IMR-90 (cell line): ENCODE measurements around the gene ARMC9. TPM values are rescaled to one million over a fixed set of nuclear protein-coding genes. Genes with fewer than 3 reads are reported as not detected.

ENCODE experiments used
- ATAC-seq: fragments of 200-7000 bp; cut with Tn5 transposase; 2 replicates; pipeline ENCODE4 v1.9.1; 2020; ENCODE audit warnings: low read depth, mild to moderate bottlenecking, moderate library complexity
- BruUV-seq: library from RNA; stranded (reverse); fragments of 400-500 nt; replicated peaks from 2 replicates; lab custom pipeline; 2021; lab: Mats Ljungman, UMichigan
- CTCF ChIA-PET: fragments of 300-600 bp; formaldehyde crosslinking; extraction: SDS; loops from one replicate; lab custom pipeline; 2021; ENCODE audit warnings: antibody characterized with exemption; lab: Yijun Ruan, JAX
- POLR2A ChIA-PET: fragments of 300-600 bp; sonication (Branson Sonifier 250); formaldehyde crosslinking; loops from one replicate; lab custom pipeline; 2022; ENCODE audit warnings: antibody characterized with exemption; ENCODE audit not compliant: unreplicated experiment; lab: Charles Lee
- DNase-seq: peaks from one replicate; pipeline ENCODE4 v3.0.0; 2013
- H2AFZ ChIP-seq: replicated peaks from 2 replicates; pipeline ENCODE3; 2013; ENCODE audit warnings: low read length, mild to moderate bottlenecking; ENCODE audit not compliant: poor library complexity
- H2AK5ac ChIP-seq: 2 replicates; pipeline ENCODE4 v1.6.1; 2013; ENCODE audit warnings: low read depth, low read length, inconsistent platforms
- H2AK9ac ChIP-seq: replicated peaks from 2 replicates; pipeline ENCODE3; 2013; ENCODE audit warnings: mild to moderate bottlenecking, low read depth, low read length, moderate library complexity; ENCODE audit not compliant: poor library complexity
- H2BK120ac ChIP-seq: 2 replicates; pipeline ENCODE4 v1.6.1; 2013; ENCODE audit warnings: low read depth, low read length, inconsistent platforms
- H2BK15ac ChIP-seq: 3 replicates; pipeline ENCODE4 v1.6.1; 2013; ENCODE audit warnings: low read depth, low read length, inconsistent platforms
- H2BK20ac ChIP-seq: 2 replicates; pipeline ENCODE4 v1.6.1; 2013; ENCODE audit warnings: low read depth, mild to moderate bottlenecking, inconsistent platforms, low read length, moderate library complexity
- H2BK5ac ChIP-seq: 2 replicates; pipeline ENCODE4 v1.6.1; 2013; ENCODE audit warnings: mild to moderate bottlenecking, low read depth, low read length, inconsistent platforms; ENCODE audit not compliant: poor library complexity, severe bottlenecking
- H3K14ac ChIP-seq: replicated peaks from 2 replicates; pipeline ENCODE4 v1.6.1; 2013; ENCODE audit warnings: low read depth, low read length, inconsistent platforms
- H3K18ac ChIP-seq: 2 replicates; pipeline ENCODE4 v1.6.1; 2013; ENCODE audit warnings: low read depth, low read length, control low read depth
- H3K23ac ChIP-seq: 2 replicates; pipeline ENCODE4 v1.6.1; 2013; ENCODE audit warnings: low read depth, low read length, inconsistent platforms
- H3K27ac ChIP-seq: 2 replicates; pipeline ENCODE4 v1.5.1; 2013; ENCODE audit warnings: mild to moderate bottlenecking, control low read depth, low read length; ENCODE audit not compliant: insufficient read depth
- H3K27me3 ChIP-seq: 2 replicates; pipeline ENCODE4 v1.6.1; 2013; ENCODE audit warnings: low read length; ENCODE audit not compliant: control insufficient read depth, insufficient read depth
- H3K36me3 ChIP-seq: 2 replicates; pipeline ENCODE4 v1.6.1; 2013; ENCODE audit warnings: low read length, mixed read lengths; ENCODE audit not compliant: control insufficient read depth, insufficient read depth
- H3K4ac ChIP-seq: 2 replicates; pipeline ENCODE4 v1.6.1; 2013; ENCODE audit warnings: low read depth, low read length, inconsistent platforms
- H3K4me1 ChIP-seq: 2 replicates; pipeline ENCODE4 v1.6.1; 2013; ENCODE audit warnings: low read length, mixed read lengths; ENCODE audit not compliant: control insufficient read depth, insufficient read depth
- H3K4me2 ChIP-seq: 2 replicates; pipeline ENCODE4 v1.6.1; 2013; ENCODE audit warnings: low read depth, mild to moderate bottlenecking, control low read depth, low read length, moderate library complexity
- H3K4me3 ChIP-seq: 2 replicates; pipeline ENCODE4 v1.5.1; 2013; ENCODE audit warnings: low read depth, mild to moderate bottlenecking, control low read depth, low read length, moderate library complexity; ENCODE audit not compliant: insufficient read depth
- H3K56ac ChIP-seq: 2 replicates; pipeline ENCODE4 v1.6.1; 2013; ENCODE audit warnings: low read length, inconsistent platforms; ENCODE audit not compliant: insufficient read depth; ENCODE audit errors: extremely low read depth
- H3K79me1 ChIP-seq, 2 experiments: 2 replicates each; pipeline ENCODE4 v1.6.1; 2013; ENCODE audit warnings: low read length in 2 of 2, inconsistent platforms in 1 of 2, low read depth in 1 of 2
- H3K9ac ChIP-seq: 2 replicates; pipeline ENCODE4 v1.6.1; 2013; ENCODE audit warnings: low read depth, low read length, control low read depth
- H3K9me1 ChIP-seq: 2 replicates; pipeline ENCODE4 v1.6.1; 2013; ENCODE audit warnings: low read length, inconsistent platforms; ENCODE audit not compliant: insufficient read depth
- H3K9me3 ChIP-seq: 2 replicates; pipeline ENCODE4 v1.6.1; 2013; ENCODE audit warnings: low read length; ENCODE audit not compliant: control insufficient read depth, insufficient read depth
- H4K20me1 ChIP-seq: 2 replicates; pipeline ENCODE4 v1.6.1; 2013; ENCODE audit warnings: low read length, inconsistent platforms; ENCODE audit not compliant: insufficient read depth
- H4K5ac ChIP-seq: 2 replicates; pipeline ENCODE4 v1.6.1; 2013; ENCODE audit warnings: mild to moderate bottlenecking, low read depth, low read length, control low read depth
- H4K8ac ChIP-seq, 2 experiments: 2 replicates each; pipeline ENCODE4 v1.6.1; 2013; ENCODE audit warnings: low read depth in 2 of 2, low read length in 2 of 2, control low read depth in 1 of 2, inconsistent platforms in 1 of 2
- H4K91ac ChIP-seq: 2 replicates; pipeline ENCODE4 v1.6.1; 2013; ENCODE audit warnings: low read depth, low read length, inconsistent platforms; ENCODE audit not compliant: insufficient read depth
- CHD1 ChIP-seq: IDR thresholded peaks from 2 replicates; pipeline ENCODE4 v1.6.1; 2012; ENCODE audit warnings: low read depth, low read length, improper control_type of control experiment
- CTCF ChIP-seq: conservative IDR thresholded peaks from 2 replicates; pipeline ENCODE4 v1.5.1; 2012; ENCODE audit warnings: mild to moderate bottlenecking, low read depth, low read length, improper control_type of control experiment
- ELK1 ChIP-seq: fragments of 150-350 bp; IDR thresholded peaks from 2 replicates; pipeline ENCODE4 v1.6.1; 2016; ENCODE audit warnings: low read depth, mild to moderate bottlenecking, low read length, moderate library complexity, borderline replicate concordance
- MXI1 ChIP-seq: IDR thresholded peaks from 2 replicates; pipeline ENCODE4 v1.6.1; 2012; ENCODE audit warnings: low read depth, mild to moderate bottlenecking, low read length, moderate library complexity, borderline replicate concordance
- NFE2L2 ChIP-seq: fragments of 150-350 bp; IDR thresholded peaks from 2 replicates; pipeline ENCODE4 v1.6.1; 2016; ENCODE audit warnings: low read depth, mild to moderate bottlenecking, low read length
- POLR2A ChIP-seq: IDR thresholded peaks from 2 replicates; pipeline ENCODE4 v1.6.1; 2012; ENCODE audit warnings: mild to moderate bottlenecking, low read depth, low read length
- SMC3 ChIP-seq: fragments of 150-350 bp; IDR thresholded peaks from 2 replicates; pipeline ENCODE4 v1.6.1; 2016; ENCODE audit warnings: low read depth, mild to moderate bottlenecking, antibody characterized with exemption, low read length, moderate library complexity
- WGBS, 2 experiments: methylation state at CpG; one replicate each; pipeline versions ENCODE4 v1.1.5 to v1.1.7; 2013; ENCODE audit warnings: missing lambda C conversion rate in 2 of 2; ENCODE audit not compliant: insufficient read length in 1 of 2; ENCODE audit errors: extremely low coverage in 2 of 2; 5-methylcytosine and 5-hydroxymethylcytosine counted together
- dilution Hi-C: fragments of 300-500 bp; cut with HindIII; formaldehyde crosslinking; loops from one replicate; pipeline ENCODE4 v1.14.3; 2018; ENCODE audit warnings: low sequenced_read_pairs; ENCODE audit not compliant: unreplicated experiment
- in situ Hi-C: fragments of 300-500 bp; cut with MboI; formaldehyde crosslinking; loops from 3 replicates; pipeline ENCODE4 v1.14.3; 2019; ENCODE audit warnings: low sequenced_read_pairs, inconsistent platforms, mixed read lengths
- intact Hi-C: fragments of 100-400 bp; cut with micrococcal nuclease; formaldehyde crosslinking; loops from 2 replicates; pipeline ENCODE4 v1.10.0; 2022
- polyA plus RNA-seq, 3 experiments: library from polyadenylated mRNA; depleted of rRNA; stranded (reverse); fragments of >200 nt; gene quantifications; 2 replicates each; pipeline ENCODE4 v1.2.3, GENCODE V29; 2012; ENCODE audit warnings: low replicate concordance in 1 of 3
- total RNA-seq: library from RNA; depleted of rRNA; stranded (reverse); fragments of >200 nt; gene quantifications from 2 replicates; pipeline ENCODE4 v1.2.3, GENCODE V29; 2012

ARMC9 gene
- total and polyA plus RNA-seq, 2 of the 4 experiments (the other 2 are of a cell fraction), result 36.0 to 46.6 TPM

GRCh38 chr2:231347638-231348037 lies 149.2 kb downstream of the ARMC9 start:
- Histone ChIP-seq H3K4me2 (no peak overlapping the region), H4K8ac (no peak overlapping the region), H3K9me3 (no peaks in the 10 kb centered on the region), H4K20me1 (no peaks in the 10 kb centered on the region), H3K79me1 (peaks cover 0 to 4% of the 10 kb centered on the region in 2 experiments; a peak in 1 of 4 replicates), H4K91ac (no peak overlapping the region), H2BK120ac (no peak overlapping the region), H3K4me1 (peaks cover 11% of the 10 kb centered on the region), H4K5ac (no peak overlapping the region), H3K14ac (0 out of 2 replicates have a peak overlapping the region, but pooled peaks have one; percentile 3), H3K27me3 (no peaks in the 10 kb centered on the region), H2BK5ac (peak overlapping the region; percentile 29), H2BK20ac (no peak overlapping the region), H2AFZ (no peak overlapping the region), H2BK15ac (no peak overlapping the region; the same call in 2 of the 3 replicates), H3K27ac (no peak overlapping the region), H3K56ac (no peak overlapping the region), H3K36me3 (peaks cover 8% of the 10 kb centered on the region), H3K18ac (no peak overlapping the region; the same call in 1 of the 2 replicates), H3K4me3 (no peak overlapping the region), H3K23ac (no peak overlapping the region), H2AK9ac (no peak overlapping the region), H3K9me1 (peaks cover 16% of the 10 kb centered on the region), H3K9ac (no peak overlapping the region), H3K4ac (no peak overlapping the region), H2AK5ac (no peak overlapping the region)
- DNase-seq (no peak), ATAC-seq (no peak)
- in situ Hi-C loops (no loop called here), intact Hi-C loops (no loop called here), dilution Hi-C loops (no loop called here)
- ChIA-PET POLR2A (no interaction called here), CTCF (no interaction called here)
- TF ChIP-seq SMC3, result no peak
- no peak for TF ChIP-seq NFE2L2
- TF ChIP-seq CTCF, result no peak
- no peak for TF ChIP-seq MXI1
- TF ChIP-seq CHD1, result no peak
- TF ChIP-seq ELK1, result no peak
- TF ChIP-seq POLR2A, result no peak
- no CpG with 5 or more reads among the region's 1 CpG for WGBS, 2 experiments
- no TSS peak for BruUV-seq
